HG02642 (cell line): ENCODE results near the gene CCDC68.

Source experiments
- ATAC-seq: cut with Tn5 transposase; IDR thresholded peaks from one replicate; pipeline ENCODE4 v1.9.1; 2021; ENCODE audit warnings: mild to moderate bottlenecking; ENCODE audit not compliant: unreplicated experiment, poor library complexity

Gene CCDC68

DNA sequence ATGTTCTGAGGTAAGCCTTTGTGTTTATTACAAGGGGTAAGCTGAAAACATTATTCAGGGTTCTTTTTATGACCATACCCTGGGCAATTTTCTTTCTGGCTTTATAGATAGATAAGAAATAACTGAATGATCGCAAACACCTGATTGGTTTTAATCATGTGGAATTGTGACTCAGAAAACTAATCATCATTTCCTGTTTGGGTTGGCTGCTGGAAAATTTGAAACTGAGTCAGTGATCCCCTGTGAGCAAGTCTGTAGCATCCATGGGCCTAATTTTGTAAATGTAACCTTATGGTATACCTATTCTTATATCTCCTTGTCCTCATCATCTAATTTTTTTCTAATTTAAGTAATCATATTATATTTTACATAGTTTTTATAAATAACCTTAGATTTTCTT lies 34.3 kb downstream of the CCDC68 start:
- no peak for ATAC-seq

DNA sequence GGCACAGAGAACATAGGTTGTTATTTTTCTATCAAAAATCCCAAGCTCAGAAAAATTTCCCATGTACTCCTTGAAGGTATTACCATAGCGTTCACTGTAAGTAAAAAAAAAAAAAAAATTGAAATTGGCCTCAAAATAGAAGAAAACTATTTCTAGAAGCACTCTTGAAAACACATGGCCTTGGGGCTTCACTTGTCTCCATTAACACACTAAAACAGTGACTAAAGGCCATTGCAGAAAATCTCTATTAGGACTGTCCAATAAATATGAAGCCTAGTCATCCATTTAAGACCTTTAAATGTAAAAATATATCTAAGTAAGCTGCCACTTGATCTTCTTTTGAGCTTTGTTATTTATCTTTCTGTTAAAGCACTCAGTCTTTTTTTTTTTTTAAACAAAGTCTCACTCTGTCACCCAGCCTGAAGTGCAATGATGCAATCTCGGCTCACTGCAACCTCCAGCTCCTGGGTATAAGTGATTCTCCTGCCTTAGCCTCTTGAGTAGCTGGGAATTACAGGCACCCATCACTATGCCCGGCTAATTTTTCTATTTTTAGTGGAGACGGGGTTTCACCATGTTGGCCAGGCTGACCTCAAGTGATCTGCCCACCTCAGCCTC lies 35.8 kb downstream of the CCDC68 start:
- ATAC-seq, result no peak

DNA sequence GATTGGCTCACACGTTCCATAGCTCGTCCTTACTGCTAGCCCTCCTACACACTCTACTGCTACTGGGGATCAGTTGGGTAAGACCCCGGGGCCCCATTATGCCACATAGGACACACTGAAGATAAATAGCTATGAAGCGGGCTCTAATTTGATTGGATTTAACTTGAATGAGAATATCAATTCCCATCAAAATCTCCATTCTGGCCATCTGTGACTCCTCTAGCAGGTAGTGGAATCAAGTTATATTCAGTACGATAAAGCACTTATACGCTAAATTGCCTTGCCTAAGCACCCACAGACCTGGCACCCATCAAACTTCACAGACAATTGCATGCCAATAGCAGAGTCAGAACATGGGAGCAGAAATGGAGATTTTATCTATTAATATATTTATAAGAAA lies 39.8 kb downstream of the CCDC68 start:
- ATAC-seq, result no peak

DNA sequence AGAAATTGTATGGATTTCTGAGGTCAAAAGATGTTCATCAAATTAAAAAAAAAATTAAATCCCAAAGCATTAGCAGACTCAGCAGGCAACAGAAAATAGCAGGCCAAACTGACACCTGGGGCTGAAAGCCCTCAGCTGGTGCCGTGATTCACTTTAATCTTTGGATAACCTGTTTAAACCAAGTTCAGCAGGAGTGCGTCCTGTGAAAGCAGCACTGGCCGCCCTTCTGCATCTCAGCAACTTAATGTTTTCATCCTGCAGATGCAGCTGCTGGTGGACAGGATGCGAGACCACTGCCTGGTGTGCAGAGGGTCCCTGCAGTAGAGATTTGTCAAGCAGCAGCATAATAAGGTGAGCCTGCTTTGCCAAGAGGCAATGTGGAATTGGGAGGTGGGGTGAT lies 41.2 kb downstream of the CCDC68 start:
- ATAC-seq, result no peak

DNA sequence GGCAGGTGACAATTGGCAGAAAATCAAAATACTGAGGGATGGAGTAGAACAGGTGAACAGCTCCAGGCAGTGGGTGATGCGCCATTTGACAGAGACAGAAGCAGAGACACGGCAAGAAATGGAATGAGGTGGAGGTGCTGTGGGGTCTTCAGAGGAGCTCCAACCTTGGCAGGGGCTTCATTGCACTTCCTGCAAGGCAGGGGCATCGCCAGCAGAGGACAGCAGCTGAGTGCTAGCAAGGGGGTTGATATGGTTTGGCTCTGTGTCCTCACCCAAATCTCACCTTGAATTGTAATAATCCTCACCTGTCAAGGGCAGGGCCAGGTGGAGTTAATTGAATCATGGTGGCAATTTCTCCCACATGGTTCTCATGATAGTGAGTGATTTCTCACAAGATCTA lies 42.8 kb downstream of the CCDC68 start:
- no peak for ATAC-seq

DNA sequence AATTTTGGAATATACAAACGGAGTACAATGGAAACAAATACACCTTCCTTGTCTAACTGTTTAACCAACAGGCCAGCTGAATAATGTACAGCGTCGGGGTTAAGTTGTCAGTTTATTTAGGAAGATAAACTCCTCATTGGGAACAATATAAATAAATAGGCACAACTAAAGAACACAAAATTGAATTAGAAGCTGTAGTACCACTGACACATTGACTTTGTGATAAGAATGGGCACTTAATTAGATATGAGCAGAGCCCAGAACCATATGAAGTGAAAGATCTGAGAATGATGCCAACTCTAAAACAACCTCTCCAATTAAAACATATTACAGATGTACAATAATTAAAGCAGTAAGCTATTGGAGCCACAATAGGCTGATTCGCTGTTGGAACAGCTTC lies 44.4 kb downstream of the CCDC68 start:
- ATAC-seq, result no peak

DNA sequence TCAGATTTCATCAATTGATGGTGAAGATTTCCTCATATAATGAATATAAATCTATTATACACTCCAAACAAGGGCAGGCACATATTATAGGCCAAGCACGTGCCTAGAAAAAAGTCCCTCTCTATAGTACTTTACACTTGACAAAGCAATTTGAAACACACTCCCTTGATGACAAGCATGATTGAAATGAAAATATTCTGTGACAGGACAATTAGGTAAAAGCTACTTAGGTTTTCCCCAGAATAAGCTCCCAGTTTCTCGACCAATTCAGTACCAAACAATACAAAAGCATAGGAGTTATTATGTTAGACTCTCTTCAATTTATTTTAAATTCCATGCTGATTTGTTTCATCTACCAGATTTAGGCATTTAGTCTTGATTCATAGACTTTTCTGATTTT lies 47.7 kb downstream of the CCDC68 start:
- no peak for ATAC-seq

DNA sequence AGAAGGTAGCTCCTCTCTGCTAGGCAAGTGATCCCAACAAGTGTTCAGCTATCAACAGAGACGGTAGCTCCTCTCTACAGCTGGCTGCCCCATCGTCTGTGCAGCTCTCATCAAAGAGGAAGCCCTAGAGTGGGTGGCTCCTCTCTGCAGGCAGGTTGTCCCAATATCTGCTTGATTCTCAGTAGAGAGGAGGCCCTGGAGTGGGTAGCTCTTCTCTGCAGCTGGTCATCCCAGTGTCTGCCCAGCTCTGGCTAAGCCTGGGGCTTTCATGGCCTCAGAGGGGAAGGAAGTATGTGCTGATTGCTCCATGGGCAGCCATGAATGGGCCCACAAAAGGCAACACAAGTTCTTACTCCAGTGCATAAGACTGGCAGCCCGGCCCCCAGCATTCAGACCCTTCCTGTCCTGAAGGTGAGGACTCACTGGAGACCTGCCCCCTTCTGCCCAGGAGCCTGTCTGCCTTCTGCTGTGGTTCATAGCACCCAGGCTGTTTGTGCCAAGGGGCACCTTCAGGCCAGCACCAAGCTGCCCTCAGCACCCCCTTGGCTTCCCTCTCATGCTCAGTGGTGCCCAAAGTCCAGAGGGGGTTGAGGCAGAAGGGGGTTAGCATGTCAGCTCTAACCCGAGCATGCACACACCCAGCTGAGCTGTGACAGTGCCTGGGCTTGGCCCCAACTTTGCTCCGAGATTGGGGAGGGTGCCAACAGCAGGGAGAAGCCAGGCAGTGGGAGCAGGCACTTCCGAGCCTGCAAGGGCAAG lies 48.9 kb downstream of the CCDC68 start:
- no peak for ATAC-seq

DNA sequence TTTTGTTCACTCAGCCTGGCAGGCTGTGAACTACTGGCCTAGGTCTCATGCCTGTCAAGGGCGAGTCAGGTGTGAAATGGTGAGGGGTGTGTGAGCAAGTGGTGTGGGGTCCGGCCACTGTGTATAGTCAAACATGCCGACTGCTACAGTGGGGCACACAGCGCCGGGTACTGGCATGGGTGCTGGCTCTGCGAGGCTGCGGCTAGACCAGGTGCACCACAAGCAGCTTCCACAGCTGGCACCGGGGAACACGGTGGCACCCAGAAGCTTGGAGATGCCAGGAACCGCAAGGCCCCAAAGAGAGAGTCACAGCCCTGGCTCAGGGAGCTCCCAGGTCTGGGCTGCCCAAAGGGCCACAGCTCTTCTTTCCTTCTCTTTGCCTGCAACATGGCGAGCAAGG lies 49.7 kb downstream of the CCDC68 start:
- no peak for ATAC-seq

DNA sequence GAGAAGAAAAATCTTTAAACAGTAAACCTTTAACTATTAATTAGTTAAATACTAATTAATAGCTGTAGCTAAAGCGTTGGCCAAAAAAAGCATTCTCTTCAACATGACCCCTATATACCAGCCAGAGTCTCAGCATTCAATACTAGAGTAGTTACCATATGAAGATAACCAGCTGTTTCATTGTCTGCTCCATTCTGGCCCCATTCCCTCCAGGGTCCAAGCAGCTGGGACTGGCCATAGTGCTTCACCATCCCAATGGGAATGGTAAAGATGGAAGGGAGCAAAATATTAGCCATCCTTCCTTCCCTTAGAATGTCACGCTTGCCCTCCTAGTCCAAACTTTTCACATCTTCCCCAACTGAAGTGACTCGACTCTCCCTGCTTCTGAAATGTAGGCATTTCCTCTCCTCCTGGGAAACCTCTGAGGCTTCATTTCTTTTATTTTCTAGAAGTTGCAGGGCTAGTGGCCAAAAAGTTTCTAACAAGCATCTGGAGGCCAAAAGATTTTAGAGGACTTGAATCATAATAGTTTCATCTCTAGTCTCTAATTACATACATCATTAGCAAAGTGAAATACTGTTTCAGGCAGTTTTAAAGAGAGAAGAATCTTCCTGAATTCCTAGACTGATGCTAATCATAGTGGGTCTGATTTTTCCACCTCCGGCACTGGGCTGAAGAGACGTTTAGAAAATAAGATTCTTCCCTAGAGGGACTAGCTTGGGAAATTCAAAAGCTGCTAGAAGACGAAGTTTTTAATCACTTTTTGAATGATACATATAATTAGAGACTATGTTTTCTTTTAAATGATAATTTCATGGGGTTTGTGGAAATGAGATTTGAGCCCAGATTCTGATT lies 52.7 kb downstream of the CCDC68 start:
- ATAC-seq, result no peak

DNA sequence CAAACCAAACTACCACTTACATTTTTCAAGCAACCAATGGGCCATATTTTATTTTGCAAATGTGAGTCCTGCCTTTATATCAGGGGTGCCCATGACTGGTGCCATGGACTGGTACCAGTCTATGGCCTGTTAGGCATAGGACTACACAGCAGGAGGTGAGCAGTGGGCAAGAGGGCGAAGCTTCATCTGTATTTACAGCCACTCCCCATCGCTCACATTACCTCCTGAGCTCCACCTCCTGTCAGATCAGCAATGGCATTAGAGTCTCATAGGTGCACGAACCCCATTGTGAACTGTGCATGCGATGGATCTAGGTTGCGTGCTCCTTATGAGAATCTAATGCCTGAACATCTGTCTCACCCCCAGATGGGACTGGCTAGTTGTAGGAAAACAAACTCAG lies 53.6 kb downstream of the CCDC68 start:
- no peak for ATAC-seq

DNA sequence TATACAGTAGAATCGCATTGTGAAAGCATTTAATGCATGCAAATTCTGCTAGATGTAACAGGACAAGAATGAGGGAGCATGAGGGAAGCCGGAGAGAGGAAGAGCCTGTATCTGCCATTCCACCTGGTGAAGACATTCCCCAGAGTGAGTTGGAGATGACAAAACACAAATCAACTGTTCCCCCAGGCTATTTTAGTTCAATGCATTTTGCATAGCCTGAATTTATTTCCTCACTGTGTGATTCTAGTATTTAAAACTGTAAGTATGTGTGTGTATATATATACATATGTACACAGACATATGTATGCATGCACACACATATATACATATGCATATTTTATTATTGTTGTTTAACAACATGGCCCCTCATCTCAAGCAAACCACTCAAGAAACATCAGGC lies 54.7 kb downstream of the CCDC68 start:
- ATAC-seq, result no peak

DNA sequence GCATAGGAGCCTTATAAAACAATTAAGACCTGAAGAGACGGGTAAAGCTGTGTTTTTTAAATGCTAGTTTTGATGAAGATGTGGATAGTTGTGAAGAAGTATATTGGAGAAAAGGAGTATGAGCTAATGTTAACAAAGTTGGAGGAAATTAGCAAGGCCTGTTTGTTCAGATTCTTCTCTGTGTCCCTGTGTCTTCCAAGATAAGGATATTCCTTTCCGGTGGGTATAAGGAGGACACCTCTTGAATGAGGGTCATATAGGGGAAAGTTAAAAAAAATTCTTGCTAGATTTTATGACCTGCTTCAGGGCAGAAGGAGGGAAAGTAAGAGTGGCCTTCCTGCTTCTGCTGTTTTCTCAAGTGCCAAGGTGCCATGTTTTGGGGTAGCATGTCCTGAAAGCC lies 59.0 kb downstream of the CCDC68 start:
- ATAC-seq, result no peak

DNA sequence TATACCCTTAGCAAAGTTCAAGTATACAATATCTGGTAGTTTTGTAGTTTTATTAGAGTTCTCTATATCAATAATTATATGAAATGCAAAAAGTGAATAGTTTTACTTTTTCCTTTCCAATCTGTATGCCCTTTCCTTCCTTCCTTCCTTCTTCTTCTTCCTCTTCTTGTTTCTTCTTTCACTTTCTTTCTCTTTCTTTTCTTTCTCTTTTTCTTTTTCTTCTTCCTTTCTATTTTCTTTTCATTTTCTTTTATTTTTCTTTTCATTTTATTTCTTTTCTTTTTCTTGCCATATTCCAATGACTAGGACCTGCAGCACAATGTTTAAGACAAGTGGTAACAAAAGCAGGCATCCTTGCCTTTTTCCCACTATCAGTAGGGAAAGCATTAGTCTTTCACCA lies 59.8 kb downstream of the CCDC68 start:
- no peak for ATAC-seq

DNA sequence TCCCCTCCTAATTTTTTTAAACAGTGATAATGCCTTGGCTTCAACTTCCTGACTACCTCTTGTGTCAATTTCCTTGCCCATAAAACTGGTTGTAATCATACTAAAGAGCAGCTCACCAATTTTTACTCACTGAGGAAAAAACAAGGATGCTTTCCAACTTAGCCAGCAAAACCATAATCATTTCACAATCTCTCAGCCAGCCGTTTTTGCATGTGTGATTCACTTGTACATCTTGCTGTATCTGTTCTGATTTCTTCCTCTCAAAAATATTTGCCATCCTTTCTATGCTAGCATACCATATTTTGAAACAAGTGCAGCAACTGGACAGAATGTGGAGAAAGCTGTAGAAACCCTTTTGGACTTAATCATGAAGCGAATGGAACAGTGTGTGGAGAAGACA lies 70.3 kb downstream of the CCDC68 start:
- no peak for ATAC-seq

DNA sequence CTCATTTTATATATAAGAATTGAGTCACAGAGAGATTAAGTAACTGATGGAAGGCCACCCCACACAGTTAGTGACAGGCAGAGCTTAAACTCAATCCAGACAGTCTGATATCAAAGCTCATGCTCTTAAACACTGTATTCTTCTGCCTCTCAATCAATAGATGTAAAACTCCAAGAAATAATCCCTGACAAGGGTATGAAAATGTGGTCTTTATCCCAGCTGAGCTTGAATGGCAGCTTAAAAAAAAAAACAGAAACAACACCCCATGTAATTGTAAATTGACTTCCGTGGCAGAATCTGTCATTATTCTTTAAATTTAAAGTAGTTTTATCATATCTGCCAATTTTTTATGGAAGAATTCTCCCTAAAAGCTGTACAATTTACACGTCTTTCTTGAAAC lies 70.9 kb downstream of the CCDC68 start:
- no peak for ATAC-seq

DNA sequence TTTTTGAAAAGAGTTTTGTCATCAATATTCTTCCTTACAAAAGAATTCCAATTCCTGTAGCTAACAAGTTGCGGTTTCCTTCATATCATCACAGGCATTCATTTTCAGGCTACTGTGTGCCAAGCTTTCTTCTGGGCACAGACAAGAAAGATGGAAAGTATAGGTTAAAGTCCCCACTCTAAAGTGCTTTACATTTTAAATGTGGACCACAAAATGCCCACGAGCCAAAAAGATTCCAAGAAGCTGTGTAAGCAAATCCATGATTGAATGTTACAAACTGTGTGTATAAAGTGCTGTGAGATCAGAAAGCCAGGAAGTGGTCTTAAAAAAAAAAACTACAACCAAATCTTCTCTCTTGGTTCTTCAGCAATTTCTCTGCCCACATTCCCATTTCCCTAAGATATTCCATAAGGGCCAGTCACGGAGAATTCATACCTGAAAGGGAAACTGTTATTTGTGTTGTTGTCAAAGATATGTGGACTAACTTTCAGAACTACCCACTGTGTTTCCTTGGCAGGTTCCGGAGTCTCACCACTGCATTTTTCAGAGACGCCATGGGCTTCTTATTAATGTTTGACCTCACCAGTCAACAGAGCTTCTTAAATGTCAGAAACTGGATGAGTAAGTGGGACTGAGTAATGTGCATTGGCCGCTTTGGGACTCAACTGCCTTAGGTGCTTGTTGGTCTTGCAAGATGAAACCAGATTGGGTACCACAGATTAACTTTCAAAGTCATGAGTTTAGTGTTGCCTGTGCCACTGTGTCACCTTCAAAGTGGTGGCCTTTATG lies 75.3 kb downstream of the CCDC68 start:
- no peak for ATAC-seq

DNA sequence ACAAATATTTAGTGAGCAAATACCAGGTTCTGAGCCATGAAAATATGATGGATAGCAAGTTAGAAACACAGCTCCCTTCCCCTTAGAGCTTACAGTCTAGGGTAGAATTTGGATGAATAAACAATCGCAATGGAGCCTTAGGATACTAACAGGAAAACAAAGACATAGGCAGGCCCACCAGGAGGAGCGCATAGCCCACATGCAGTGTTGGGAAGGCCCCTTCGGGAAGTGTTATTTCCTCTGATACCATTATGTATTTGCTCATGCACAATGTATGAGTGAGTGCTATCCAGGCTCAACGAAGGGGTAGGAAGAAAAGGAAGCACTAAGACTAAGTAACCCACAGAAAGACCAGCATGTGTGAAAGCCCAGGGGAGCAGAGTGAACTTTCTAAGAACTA lies 76.9 kb downstream of the CCDC68 start:
- ATAC-seq, result no peak

DNA sequence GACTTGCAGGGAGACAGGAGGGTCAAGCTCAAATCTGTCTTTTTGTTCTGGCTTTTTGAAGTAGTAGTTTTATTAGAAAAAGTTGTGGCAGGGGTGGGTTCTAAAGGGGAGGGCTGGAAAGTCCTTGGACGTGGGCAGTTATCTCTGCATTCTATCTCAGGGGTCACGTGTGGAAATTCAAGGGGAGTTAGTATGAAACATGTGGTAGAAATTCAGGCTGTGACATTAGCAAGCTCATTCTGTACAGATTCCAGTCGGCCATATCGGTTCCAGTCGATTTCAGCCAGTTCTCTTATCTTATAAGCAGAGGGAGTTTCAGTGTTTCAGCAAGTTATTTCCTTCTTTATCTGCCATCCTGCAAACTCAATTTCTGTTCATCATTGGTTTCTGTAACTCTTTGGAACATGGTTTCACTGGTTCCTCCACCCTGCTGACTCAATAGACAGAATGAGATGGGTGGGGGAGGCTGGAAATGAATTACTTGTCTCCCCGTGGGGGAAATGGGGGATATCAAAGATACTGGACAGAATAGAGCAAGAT lies 78.0 kb downstream of the CCDC68 start:
- no peak for ATAC-seq

DNA sequence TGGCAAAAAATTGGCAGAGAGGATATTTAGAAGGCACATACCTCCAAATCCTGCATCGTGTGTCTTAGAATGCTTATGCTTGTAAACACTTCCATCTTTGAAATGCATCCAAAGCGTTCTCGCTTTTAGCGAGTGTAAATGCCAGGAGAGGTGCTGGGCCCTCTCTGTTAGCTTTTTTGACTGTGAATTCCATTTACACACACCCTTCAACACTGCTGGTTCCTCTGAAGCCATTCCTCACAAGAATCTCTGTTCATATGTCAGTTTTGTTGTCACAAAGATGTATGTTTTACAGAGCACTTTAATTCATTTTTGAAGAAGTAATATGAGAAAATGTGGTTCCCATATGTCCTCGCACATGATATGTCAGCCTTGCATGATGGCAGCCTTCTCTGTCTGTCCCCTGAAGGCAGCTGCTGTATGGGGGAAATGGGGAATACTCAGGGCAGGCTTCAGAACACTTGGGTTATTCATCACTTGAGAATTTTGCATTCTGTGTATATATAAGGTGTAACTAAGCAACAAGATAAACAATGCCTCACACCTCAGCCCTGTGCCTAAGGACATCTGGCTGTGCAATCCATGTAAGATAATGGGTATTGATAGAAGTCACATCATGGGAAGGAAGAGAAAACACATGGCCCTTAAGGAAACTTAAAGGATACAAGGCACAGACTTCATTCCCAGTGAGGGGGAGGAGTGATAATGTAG lies 78.7 kb downstream of the CCDC68 start:
- no peak for ATAC-seq
